HepG2 (cell line): ENCODE data around the gene PLA2G4D. TPM values are rescaled to one million over a fixed set of nuclear protein-coding genes. Genes with fewer than 3 reads are reported as not detected.

ENCODE experiments used
- CREM ChIP-seq, 2 experiments: sonication (generic) in 1 of 2; formaldehyde crosslinking in 1 of 2; IDR thresholded peaks; 2 replicates each; pipeline versions ENCODE4 v1.4.0 to v1.6.1; 2016 to 2020; ENCODE audit warnings: antibody characterized with exemption in 1 of 2, mild to moderate bottlenecking in 1 of 2, missing genetic modification reagents in 1 of 2
- DPF2 ChIP-seq: sonication (generic); formaldehyde crosslinking; IDR thresholded peaks from 2 replicates; pipeline ENCODE4 v1.4.0; 2020; ENCODE audit warnings: mild to moderate bottlenecking, low read depth, missing genetic modification reagents, borderline replicate concordance
- HCFC1 ChIP-seq: fragments of 150-350 bp; IDR thresholded peaks from 2 replicates; pipeline ENCODE4 v1.6.1; 2014; ENCODE audit warnings: low read depth, low read length
- KLF13 ChIP-seq: sonication (generic); formaldehyde crosslinking; IDR thresholded peaks from 2 replicates; pipeline ENCODE4 v1.4.0; 2020; ENCODE audit warnings: mild to moderate bottlenecking, missing genetic modification reagents
- NR2C2 ChIP-seq: sonication (generic); formaldehyde crosslinking; IDR thresholded peaks from 2 replicates; pipeline ENCODE4 v1.4.0; 2020; ENCODE audit warnings: missing genetic modification reagents, mild to moderate bottlenecking, moderate library complexity, borderline replicate concordance
- POLR2G ChIP-seq: fragments of 200-400 bp; formaldehyde crosslinking; IDR thresholded peaks from 2 replicates; pipeline ENCODE4 v1.6.1; 2018; ENCODE audit warnings: mild to moderate bottlenecking, low read depth, low read length, moderate library complexity
- STAT5B ChIP-seq: sonication (generic); formaldehyde crosslinking; IDR thresholded peaks from 2 replicates; pipeline ENCODE4 v1.4.0; 2020; ENCODE audit warnings: missing genetic modification reagents
- ZNF460 ChIP-seq: sonication (generic); formaldehyde crosslinking; IDR thresholded peaks from 2 replicates; pipeline ENCODE4 v1.5.1; 2020; ENCODE audit warnings: missing genetic modification reagents, mild to moderate bottlenecking, borderline replicate concordance
- ZNF724P ChIP-seq: sonication (generic); formaldehyde crosslinking; IDR thresholded peaks from 2 replicates; pipeline ENCODE4 v1.8.0; 2022; ENCODE audit warnings: missing genetic modification reagents, borderline replicate concordance
- polyA plus RNA-seq, 8 experiments: library from polyadenylated mRNA; depleted of rRNA in 3 of 8; stranded (reverse) in 7 of 8; unstranded in 1 of 8; fragments of >200 nt; fragmentation: Illumina TruSeq in 4 of 8; extraction: Trizol in 4 of 8; gene quantifications; 2 replicates each; pipeline versions ENCODE4 v1.2.1 to v1.2.3, GENCODE V29; 2011 to 2016; ENCODE audit warnings: low read depth in 4 of 8, missing spikeins in 1 of 8, mixed read lengths in 1 of 8; ENCODE audit not compliant: insufficient read depth in 1 of 8
- total RNA-seq, 5 experiments: library from RNA; depleted of rRNA; stranded (reverse); fragments of >200 nt; fragmentation: Illumina TruSeq; extraction: Trizol; gene quantifications; 2 replicates each; pipeline ENCODE4 v1.2.3, GENCODE V29; 2016; ENCODE audit warnings: low read depth in 1 of 5
- TF ChIP-seq, protein P1 (sequence below): sonication (generic); formaldehyde crosslinking; conservative IDR thresholded peaks from 2 replicates; pipeline ENCODE4 v1.4.0; 2020; ENCODE audit warnings: missing genetic modification reagents
- TF ChIP-seq, protein P2 (sequence below): sonication (generic); formaldehyde crosslinking; IDR thresholded peaks from 2 replicates; pipeline ENCODE4 v1.8.0; 2022; ENCODE audit warnings: missing genetic modification reagents, mild to moderate bottlenecking, moderate library complexity, borderline replicate concordance
- TF ChIP-seq, protein P3 (sequence below): sonication (generic); formaldehyde crosslinking; IDR thresholded peaks from 2 replicates; pipeline ENCODE4 v1.4.0; 2020; ENCODE audit warnings: mild to moderate bottlenecking, missing genetic modification reagents

The PLA2G4D gene
- total and polyA plus RNA-seq, 2 of the 13 experiments (the other 11 are each of a cell fraction or from before 2014, with no cell fraction given): 0.04 to 0.21 TPM

DNA sequence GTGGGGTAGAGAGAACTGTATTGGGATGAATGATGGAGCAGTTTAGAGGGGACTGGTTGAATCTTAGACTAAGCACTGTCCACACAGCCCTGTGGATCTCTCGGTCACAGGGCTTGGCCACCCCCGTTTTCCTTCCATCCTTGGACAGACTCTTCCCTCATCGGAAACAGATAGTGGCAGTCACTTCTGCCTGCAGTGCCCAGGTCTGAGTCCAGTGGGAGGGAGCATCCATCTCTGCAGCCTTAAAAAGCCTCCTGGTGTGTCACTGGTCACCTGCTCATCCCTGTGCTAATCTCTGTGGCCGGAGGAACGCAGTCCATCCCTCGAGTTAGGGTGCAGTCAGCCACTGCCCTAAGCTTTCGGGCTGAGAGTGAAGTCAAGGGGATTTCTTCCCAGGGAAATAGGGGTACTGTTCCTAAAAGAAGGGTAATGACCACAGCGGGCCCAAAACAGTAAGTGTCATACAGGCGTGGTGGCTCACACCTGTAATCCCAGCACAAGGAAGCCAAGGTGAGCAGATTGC is 32.0 kb downstream of the PLA2G4D start (continued):
- TF ChIP-seq, protein P1, sequence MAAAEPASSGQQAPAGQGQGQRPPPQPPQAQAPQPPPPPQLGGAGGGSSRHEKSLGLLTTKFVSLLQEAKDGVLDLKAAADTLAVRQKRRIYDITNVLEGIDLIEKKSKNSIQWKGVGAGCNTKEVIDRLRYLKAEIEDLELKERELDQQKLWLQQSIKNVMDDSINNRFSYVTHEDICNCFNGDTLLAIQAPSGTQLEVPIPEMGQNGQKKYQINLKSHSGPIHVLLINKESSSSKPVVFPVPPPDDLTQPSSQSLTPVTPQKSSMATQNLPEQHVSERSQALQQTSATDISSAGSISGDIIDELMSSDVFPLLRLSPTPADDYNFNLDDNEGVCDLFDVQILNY (CRISPR knock-in tag): no peak
- TF ChIP-seq NR2C2 (no peak), ZNF724P (CRISPR knock-in tag) (no peak), DPF2 (CRISPR knock-in tag) (no peak), HCFC1 (no peak), STAT5B (no peak), ZNF460 (no peak), KLF13 (CRISPR knock-in tag) (no peak), CREM (IDR thresholded peaks at IDR 0.05) (no peak), CREM (CRISPR knock-in tag; IDR thresholded peaks at IDR 0.05) (no peak), POLR2G (no peak)
- TF ChIP-seq, protein P2, sequence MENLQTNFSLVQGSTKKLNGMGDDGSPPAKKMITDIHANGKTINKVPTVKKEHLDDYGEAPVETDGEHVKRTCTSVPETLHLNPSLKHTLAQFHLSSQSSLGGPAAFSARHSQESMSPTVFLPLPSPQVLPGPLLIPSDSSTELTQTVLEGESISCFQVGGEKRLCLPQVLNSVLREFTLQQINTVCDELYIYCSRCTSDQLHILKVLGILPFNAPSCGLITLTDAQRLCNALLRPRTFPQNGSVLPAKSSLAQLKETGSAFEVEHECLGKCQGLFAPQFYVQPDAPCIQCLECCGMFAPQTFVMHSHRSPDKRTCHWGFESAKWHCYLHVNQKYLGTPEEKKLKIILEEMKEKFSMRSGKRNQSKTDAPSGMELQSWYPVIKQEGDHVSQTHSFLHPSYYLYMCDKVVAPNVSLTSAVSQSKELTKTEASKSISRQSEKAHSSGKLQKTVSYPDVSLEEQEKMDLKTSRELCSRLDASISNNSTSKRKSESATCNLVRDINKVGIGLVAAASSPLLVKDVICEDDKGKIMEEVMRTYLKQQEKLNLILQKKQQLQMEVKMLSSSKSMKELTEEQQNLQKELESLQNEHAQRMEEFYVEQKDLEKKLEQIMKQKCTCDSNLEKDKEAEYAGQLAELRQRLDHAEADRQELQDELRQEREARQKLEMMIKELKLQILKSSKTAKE: no peak
- TF ChIP-seq, protein P3, sequence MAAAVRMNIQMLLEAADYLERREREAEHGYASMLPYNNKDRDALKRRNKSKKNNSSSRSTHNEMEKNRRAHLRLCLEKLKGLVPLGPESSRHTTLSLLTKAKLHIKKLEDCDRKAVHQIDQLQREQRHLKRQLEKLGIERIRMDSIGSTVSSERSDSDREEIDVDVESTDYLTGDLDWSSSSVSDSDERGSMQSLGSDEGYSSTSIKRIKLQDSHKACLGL: no peak
